IMR-90 (cell line): ENCODE measurements around the gene PPARGC1A. TPM values are rescaled to one million over a fixed set of nuclear protein-coding genes. Genes with fewer than 3 reads are reported as not detected.

Experiments
- ATAC-seq: fragments of 200-7000 bp; cut with Tn5 transposase; 2 replicates; pipeline ENCODE4 v1.9.1; 2020; ENCODE audit warnings: low read depth, mild to moderate bottlenecking, moderate library complexity
- BruUV-seq: library from RNA; stranded (reverse); fragments of 400-500 nt; replicated peaks from 2 replicates; lab custom pipeline; 2021; lab: Mats Ljungman, UMichigan
- CTCF ChIA-PET: fragments of 300-600 bp; formaldehyde crosslinking; extraction: SDS; loops from one replicate; lab custom pipeline; 2021; ENCODE audit warnings: antibody characterized with exemption; lab: Yijun Ruan, JAX
- POLR2A ChIA-PET: fragments of 300-600 bp; sonication (Branson Sonifier 250); formaldehyde crosslinking; loops from one replicate; lab custom pipeline; 2022; ENCODE audit warnings: antibody characterized with exemption; ENCODE audit not compliant: unreplicated experiment; lab: Charles Lee
- DNase-seq: peaks from one replicate; pipeline ENCODE4 v3.0.0; 2013
- H2AFZ ChIP-seq: replicated peaks from 2 replicates; pipeline ENCODE3; 2013; ENCODE audit warnings: low read length, mild to moderate bottlenecking; ENCODE audit not compliant: poor library complexity
- H2AK5ac ChIP-seq: 2 replicates; pipeline ENCODE4 v1.6.1; 2013; ENCODE audit warnings: low read depth, low read length, inconsistent platforms
- H2AK9ac ChIP-seq: replicated peaks from 2 replicates; pipeline ENCODE3; 2013; ENCODE audit warnings: mild to moderate bottlenecking, low read depth, low read length, moderate library complexity; ENCODE audit not compliant: poor library complexity
- H2BK120ac ChIP-seq: 2 replicates; pipeline ENCODE4 v1.6.1; 2013; ENCODE audit warnings: low read depth, low read length, inconsistent platforms
- H2BK15ac ChIP-seq: 3 replicates; pipeline ENCODE4 v1.6.1; 2013; ENCODE audit warnings: low read depth, low read length, inconsistent platforms
- H2BK20ac ChIP-seq: 2 replicates; pipeline ENCODE4 v1.6.1; 2013; ENCODE audit warnings: low read depth, mild to moderate bottlenecking, inconsistent platforms, low read length, moderate library complexity
- H2BK5ac ChIP-seq: 2 replicates; pipeline ENCODE4 v1.6.1; 2013; ENCODE audit warnings: mild to moderate bottlenecking, low read depth, low read length, inconsistent platforms; ENCODE audit not compliant: poor library complexity, severe bottlenecking
- H3K14ac ChIP-seq: replicated peaks from 2 replicates; pipeline ENCODE4 v1.6.1; 2013; ENCODE audit warnings: low read depth, low read length, inconsistent platforms
- H3K18ac ChIP-seq: 2 replicates; pipeline ENCODE4 v1.6.1; 2013; ENCODE audit warnings: low read depth, low read length, control low read depth
- H3K23ac ChIP-seq: 2 replicates; pipeline ENCODE4 v1.6.1; 2013; ENCODE audit warnings: low read depth, low read length, inconsistent platforms
- H3K27ac ChIP-seq: 2 replicates; pipeline ENCODE4 v1.5.1; 2013; ENCODE audit warnings: mild to moderate bottlenecking, control low read depth, low read length; ENCODE audit not compliant: insufficient read depth
- H3K27me3 ChIP-seq: 2 replicates; pipeline ENCODE4 v1.6.1; 2013; ENCODE audit warnings: low read length; ENCODE audit not compliant: control insufficient read depth, insufficient read depth
- H3K36me3 ChIP-seq: 2 replicates; pipeline ENCODE4 v1.6.1; 2013; ENCODE audit warnings: low read length, mixed read lengths; ENCODE audit not compliant: control insufficient read depth, insufficient read depth
- H3K4ac ChIP-seq: 2 replicates; pipeline ENCODE4 v1.6.1; 2013; ENCODE audit warnings: low read depth, low read length, inconsistent platforms
- H3K4me1 ChIP-seq: 2 replicates; pipeline ENCODE4 v1.6.1; 2013; ENCODE audit warnings: low read length, mixed read lengths; ENCODE audit not compliant: control insufficient read depth, insufficient read depth
- H3K4me2 ChIP-seq: 2 replicates; pipeline ENCODE4 v1.6.1; 2013; ENCODE audit warnings: low read depth, mild to moderate bottlenecking, control low read depth, low read length, moderate library complexity
- H3K4me3 ChIP-seq: 2 replicates; pipeline ENCODE4 v1.5.1; 2013; ENCODE audit warnings: low read depth, mild to moderate bottlenecking, control low read depth, low read length, moderate library complexity; ENCODE audit not compliant: insufficient read depth
- H3K56ac ChIP-seq: 2 replicates; pipeline ENCODE4 v1.6.1; 2013; ENCODE audit warnings: low read length, inconsistent platforms; ENCODE audit not compliant: insufficient read depth; ENCODE audit errors: extremely low read depth
- H3K79me1 ChIP-seq, 2 experiments: 2 replicates each; pipeline ENCODE4 v1.6.1; 2013; ENCODE audit warnings: low read length in 2 of 2, inconsistent platforms in 1 of 2, low read depth in 1 of 2
- H3K9ac ChIP-seq: 2 replicates; pipeline ENCODE4 v1.6.1; 2013; ENCODE audit warnings: low read depth, low read length, control low read depth
- H3K9me1 ChIP-seq: 2 replicates; pipeline ENCODE4 v1.6.1; 2013; ENCODE audit warnings: low read length, inconsistent platforms; ENCODE audit not compliant: insufficient read depth
- H3K9me3 ChIP-seq: 2 replicates; pipeline ENCODE4 v1.6.1; 2013; ENCODE audit warnings: low read length; ENCODE audit not compliant: control insufficient read depth, insufficient read depth
- H4K20me1 ChIP-seq: 2 replicates; pipeline ENCODE4 v1.6.1; 2013; ENCODE audit warnings: low read length, inconsistent platforms; ENCODE audit not compliant: insufficient read depth
- H4K5ac ChIP-seq: 2 replicates; pipeline ENCODE4 v1.6.1; 2013; ENCODE audit warnings: mild to moderate bottlenecking, low read depth, low read length, control low read depth
- H4K8ac ChIP-seq, 2 experiments: 2 replicates each; pipeline ENCODE4 v1.6.1; 2013; ENCODE audit warnings: low read depth in 2 of 2, low read length in 2 of 2, control low read depth in 1 of 2, inconsistent platforms in 1 of 2
- H4K91ac ChIP-seq: 2 replicates; pipeline ENCODE4 v1.6.1; 2013; ENCODE audit warnings: low read depth, low read length, inconsistent platforms; ENCODE audit not compliant: insufficient read depth
- BHLHE40 ChIP-seq: fragments of 150-350 bp; IDR thresholded peaks from 2 replicates; pipeline ENCODE4 v1.6.1; 2016; ENCODE audit warnings: mild to moderate bottlenecking, low read depth, low read length
- CEBPB ChIP-seq: IDR thresholded peaks from 2 replicates; pipeline ENCODE4 v1.6.1; 2012; ENCODE audit warnings: low read depth, low read length, improper control_type of control experiment
- CHD1 ChIP-seq: IDR thresholded peaks from 2 replicates; pipeline ENCODE4 v1.6.1; 2012; ENCODE audit warnings: low read depth, low read length, improper control_type of control experiment
- FOS ChIP-seq: fragments of 150-350 bp; IDR thresholded peaks from 2 replicates; pipeline ENCODE4 v1.6.1; 2016; ENCODE audit warnings: low read depth, low read length
- MAFK ChIP-seq: IDR thresholded peaks from 2 replicates; pipeline ENCODE4 v1.6.1; 2012; ENCODE audit warnings: low read depth, low read length, improper control_type of control experiment
- MAZ ChIP-seq: IDR thresholded peaks from 2 replicates; pipeline ENCODE4 v1.6.1; 2012; ENCODE audit warnings: low read depth, mild to moderate bottlenecking, low read length, improper control_type of control experiment, moderate library complexity, borderline replicate concordance
- MXI1 ChIP-seq: IDR thresholded peaks from 2 replicates; pipeline ENCODE4 v1.6.1; 2012; ENCODE audit warnings: low read depth, mild to moderate bottlenecking, low read length, moderate library complexity, borderline replicate concordance
- POLR2A ChIP-seq: IDR thresholded peaks from 2 replicates; pipeline ENCODE4 v1.6.1; 2012; ENCODE audit warnings: mild to moderate bottlenecking, low read depth, low read length
- RAD21 ChIP-seq: IDR thresholded peaks from 2 replicates; pipeline ENCODE4 v1.6.1; 2012; ENCODE audit warnings: low read length, improper control_type of control experiment
- RCOR1 ChIP-seq: IDR thresholded peaks from 2 replicates; pipeline ENCODE4 v1.6.1; 2012; ENCODE audit warnings: mild to moderate bottlenecking, low read length, improper control_type of control experiment; ENCODE audit not compliant: insufficient replicate concordance
- RFX5 ChIP-seq: IDR thresholded peaks from 2 replicates; pipeline ENCODE4 v1.8.0; 2012; ENCODE audit warnings: low read depth, mild to moderate bottlenecking, low read length, moderate library complexity
- SMC3 ChIP-seq: fragments of 150-350 bp; IDR thresholded peaks from 2 replicates; pipeline ENCODE4 v1.6.1; 2016; ENCODE audit warnings: low read depth, mild to moderate bottlenecking, antibody characterized with exemption, low read length, moderate library complexity
- WGBS, 2 experiments: methylation state at CpG; one replicate each; pipeline versions ENCODE4 v1.1.5 to v1.1.7; 2013; ENCODE audit warnings: missing lambda C conversion rate in 2 of 2; ENCODE audit not compliant: insufficient read length in 1 of 2; ENCODE audit errors: extremely low coverage in 2 of 2; 5-methylcytosine and 5-hydroxymethylcytosine counted together
- dilution Hi-C: fragments of 300-500 bp; cut with HindIII; formaldehyde crosslinking; loops from one replicate; pipeline ENCODE4 v1.14.3; 2018; ENCODE audit warnings: low sequenced_read_pairs; ENCODE audit not compliant: unreplicated experiment
- in situ Hi-C: fragments of 300-500 bp; cut with MboI; formaldehyde crosslinking; loops from 3 replicates; pipeline ENCODE4 v1.14.3; 2019; ENCODE audit warnings: low sequenced_read_pairs, inconsistent platforms, mixed read lengths
- intact Hi-C: fragments of 100-400 bp; cut with micrococcal nuclease; formaldehyde crosslinking; loops from 2 replicates; pipeline ENCODE4 v1.10.0; 2022
- polyA plus RNA-seq, 3 experiments: library from polyadenylated mRNA; depleted of rRNA; stranded (reverse); fragments of >200 nt; gene quantifications; 2 replicates each; pipeline ENCODE4 v1.2.3, GENCODE V29; 2012; ENCODE audit warnings: low replicate concordance in 1 of 3
- total RNA-seq: library from RNA; depleted of rRNA; stranded (reverse); fragments of >200 nt; gene quantifications from 2 replicates; pipeline ENCODE4 v1.2.3, GENCODE V29; 2012
- TF ChIP-seq, protein P1 (sequence below): fragments of 150-350 bp; IDR thresholded peaks from 2 replicates; pipeline ENCODE4 v1.6.1; 2016; ENCODE audit warnings: low read depth, mild to moderate bottlenecking, low read length, moderate library complexity, borderline replicate concordance
- TF ChIP-seq, protein P2 (sequence below): fragments of 150-350 bp; IDR thresholded peaks from 2 replicates; pipeline ENCODE4 v1.6.1; 2017; ENCODE audit warnings: mild to moderate bottlenecking, antibody characterized with exemption, low read length, low read depth
- TF ChIP-seq, protein P3 (sequence below): conservative IDR thresholded peaks from 2 replicates; pipeline ENCODE4 v1.5.1; 2012; ENCODE audit warnings: mild to moderate bottlenecking, low read depth, low read length, improper control_type of control experiment

PPARGC1A gene
- total and polyA plus RNA-seq, 2 of the 4 experiments (the other 2 are of a cell fraction): under 0.01 to 0.03 TPM

DNA sequence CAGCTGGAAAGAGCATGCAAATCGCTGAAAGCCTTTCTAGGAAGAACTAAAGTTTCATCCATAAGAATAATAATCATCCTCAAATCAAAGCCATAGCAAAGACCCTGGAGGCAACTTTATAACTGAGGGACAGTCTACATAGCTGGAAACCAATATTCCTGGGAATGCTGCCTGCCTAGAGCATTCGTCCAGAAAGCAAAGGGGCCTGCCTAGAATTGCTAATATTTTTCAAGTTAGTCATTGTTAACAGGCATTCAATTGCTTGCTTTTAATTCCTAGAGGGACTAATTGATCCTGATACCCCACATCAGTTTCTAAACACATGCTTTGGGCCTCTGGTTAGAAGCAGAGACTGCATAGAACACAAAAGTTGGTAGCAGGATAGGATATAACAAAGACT is 4.2 kb upstream of the PPARGC1A start:
- no TSS peak for BruUV-seq

More for the DNA sequence above, 4.2 kb upstream of the PPARGC1A start:
- dilution Hi-C loops: no loop called here
- Histone ChIP-seq H4K8ac (no peak overlapping the region), H2AK9ac (no peak overlapping the region), H2BK5ac (no peak overlapping the region), H4K5ac (no peak overlapping the region), H2BK15ac (no peak overlapping the region), H3K9me3 (no peaks in the 10 kb centered on the region), H3K14ac (no peak overlapping the region), H2BK20ac (no peak overlapping the region), H3K9me1 (no peaks in the 10 kb centered on the region; the same call in 1 of the 2 replicates), H3K23ac (no peak overlapping the region), H3K27me3 (no peaks in the 10 kb centered on the region), H3K4me2 (no peak overlapping the region), H3K4me1 (peaks cover 4% of the 10 kb centered on the region), H3K56ac (no peak overlapping the region), H3K4me3 (no peak overlapping the region), H2BK120ac (no peak overlapping the region), H3K18ac (no peak overlapping the region), H2AFZ (no peak overlapping the region), H4K20me1 (no peaks in the 10 kb centered on the region), H3K27ac (no peak overlapping the region), H3K79me1 (no peaks in the 10 kb centered on the region), H4K91ac (no peak overlapping the region), H3K4ac (no peak overlapping the region), H2AK5ac (no peak overlapping the region), H3K36me3 (no peaks in the 10 kb centered on the region), H3K9ac (no peak overlapping the region)
- ChIA-PET POLR2A (no interaction called here), CTCF (no interaction called here)
- no CpG with 5 or more reads among the region's 2 CpGs for WGBS, 2 experiments
- no peak for DNase-seq
- no peak for ATAC-seq
- TF ChIP-seq MAZ (no peak), RAD21 (no peak), BHLHE40 (no peak), MXI1 (no peak), POLR2A (no peak), RFX5 (no peak), SMC3 (no peak), FOS (no peak), CHD1 (no peak), RCOR1 (no peak), CEBPB (no peak), MAFK (no peak)
- TF ChIP-seq, protein P1, sequence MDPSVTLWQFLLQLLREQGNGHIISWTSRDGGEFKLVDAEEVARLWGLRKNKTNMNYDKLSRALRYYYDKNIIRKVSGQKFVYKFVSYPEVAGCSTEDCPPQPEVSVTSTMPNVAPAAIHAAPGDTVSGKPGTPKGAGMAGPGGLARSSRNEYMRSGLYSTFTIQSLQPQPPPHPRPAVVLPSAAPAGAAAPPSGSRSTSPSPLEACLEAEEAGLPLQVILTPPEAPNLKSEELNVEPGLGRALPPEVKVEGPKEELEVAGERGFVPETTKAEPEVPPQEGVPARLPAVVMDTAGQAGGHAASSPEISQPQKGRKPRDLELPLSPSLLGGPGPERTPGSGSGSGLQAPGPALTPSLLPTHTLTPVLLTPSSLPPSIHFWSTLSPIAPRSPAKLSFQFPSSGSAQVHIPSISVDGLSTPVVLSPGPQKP: no peak
- TF ChIP-seq, protein P2, sequence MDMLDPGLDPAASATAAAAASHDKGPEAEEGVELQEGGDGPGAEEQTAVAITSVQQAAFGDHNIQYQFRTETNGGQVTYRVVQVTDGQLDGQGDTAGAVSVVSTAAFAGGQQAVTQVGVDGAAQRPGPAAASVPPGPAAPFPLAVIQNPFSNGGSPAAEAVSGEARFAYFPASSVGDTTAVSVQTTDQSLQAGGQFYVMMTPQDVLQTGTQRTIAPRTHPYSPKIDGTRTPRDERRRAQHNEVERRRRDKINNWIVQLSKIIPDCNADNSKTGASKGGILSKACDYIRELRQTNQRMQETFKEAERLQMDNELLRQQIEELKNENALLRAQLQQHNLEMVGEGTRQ: no peak
- TF ChIP-seq, protein P3, sequence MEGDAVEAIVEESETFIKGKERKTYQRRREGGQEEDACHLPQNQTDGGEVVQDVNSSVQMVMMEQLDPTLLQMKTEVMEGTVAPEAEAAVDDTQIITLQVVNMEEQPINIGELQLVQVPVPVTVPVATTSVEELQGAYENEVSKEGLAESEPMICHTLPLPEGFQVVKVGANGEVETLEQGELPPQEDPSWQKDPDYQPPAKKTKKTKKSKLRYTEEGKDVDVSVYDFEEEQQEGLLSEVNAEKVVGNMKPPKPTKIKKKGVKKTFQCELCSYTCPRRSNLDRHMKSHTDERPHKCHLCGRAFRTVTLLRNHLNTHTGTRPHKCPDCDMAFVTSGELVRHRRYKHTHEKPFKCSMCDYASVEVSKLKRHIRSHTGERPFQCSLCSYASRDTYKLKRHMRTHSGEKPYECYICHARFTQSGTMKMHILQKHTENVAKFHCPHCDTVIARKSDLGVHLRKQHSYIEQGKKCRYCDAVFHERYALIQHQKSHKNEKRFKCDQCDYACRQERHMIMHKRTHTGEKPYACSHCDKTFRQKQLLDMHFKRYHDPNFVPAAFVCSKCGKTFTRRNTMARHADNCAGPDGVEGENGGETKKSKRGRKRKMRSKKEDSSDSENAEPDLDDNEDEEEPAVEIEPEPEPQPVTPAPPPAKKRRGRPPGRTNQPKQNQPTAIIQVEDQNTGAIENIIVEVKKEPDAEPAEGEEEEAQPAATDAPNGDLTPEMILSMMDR: no peak
- intact Hi-C loops: no loop called here
- in situ Hi-C loops: no loop called here
